ENCODE data around the gene POM121L12.

The POM121L12 gene

DNA sequence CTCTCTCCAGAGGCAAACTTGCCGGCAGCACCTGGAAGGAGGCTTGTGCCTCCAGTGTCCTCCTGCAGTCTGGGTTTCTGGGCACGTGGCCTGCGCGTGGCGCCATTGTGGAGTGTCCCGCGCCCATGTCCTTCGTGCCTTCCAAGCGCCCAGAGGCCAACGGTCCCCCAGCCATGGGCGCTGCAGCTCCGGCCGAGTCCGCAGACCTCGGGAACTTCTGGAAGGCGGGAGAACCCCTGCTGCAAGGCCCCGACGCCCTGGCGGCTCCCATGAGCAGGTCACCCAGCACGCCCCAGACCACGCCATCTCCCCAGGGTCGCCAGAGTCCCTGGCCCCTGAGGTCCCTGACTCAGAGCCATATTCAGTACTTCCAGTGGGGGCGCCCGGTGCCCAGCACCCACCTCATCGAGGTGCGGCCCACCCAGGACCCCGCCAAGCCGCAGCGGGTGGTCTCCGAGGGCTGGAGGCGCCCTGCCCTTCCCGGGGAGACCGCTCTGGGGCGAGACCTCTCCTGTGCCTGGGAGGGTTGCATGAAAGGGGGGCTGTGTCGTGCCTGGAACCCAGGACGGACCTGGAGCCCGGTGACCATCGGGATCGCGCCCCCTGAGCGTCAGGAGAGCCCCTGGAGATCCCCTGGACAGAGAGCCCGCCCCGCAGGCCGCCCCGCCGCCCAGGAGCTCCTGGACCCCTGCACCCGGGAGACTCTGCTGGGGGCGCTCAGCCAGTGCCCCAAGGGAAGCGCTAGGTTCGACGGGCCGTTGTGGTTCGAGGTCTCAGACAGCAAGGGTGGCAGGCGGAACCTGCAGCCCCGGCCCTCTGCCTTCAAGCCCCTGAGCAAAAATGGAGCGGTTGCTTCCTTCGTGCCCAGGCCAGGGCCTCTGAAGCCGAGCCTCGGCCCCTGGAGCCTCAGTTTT lies at the start of gene POM121L12:
Gene POM121L12 (plus strand): TSS at position 135 of the 914 bp plus-strand sequence. CDS start 39 bp downstream, at position 174.
- TF ChIP-seq, protein P1, sequence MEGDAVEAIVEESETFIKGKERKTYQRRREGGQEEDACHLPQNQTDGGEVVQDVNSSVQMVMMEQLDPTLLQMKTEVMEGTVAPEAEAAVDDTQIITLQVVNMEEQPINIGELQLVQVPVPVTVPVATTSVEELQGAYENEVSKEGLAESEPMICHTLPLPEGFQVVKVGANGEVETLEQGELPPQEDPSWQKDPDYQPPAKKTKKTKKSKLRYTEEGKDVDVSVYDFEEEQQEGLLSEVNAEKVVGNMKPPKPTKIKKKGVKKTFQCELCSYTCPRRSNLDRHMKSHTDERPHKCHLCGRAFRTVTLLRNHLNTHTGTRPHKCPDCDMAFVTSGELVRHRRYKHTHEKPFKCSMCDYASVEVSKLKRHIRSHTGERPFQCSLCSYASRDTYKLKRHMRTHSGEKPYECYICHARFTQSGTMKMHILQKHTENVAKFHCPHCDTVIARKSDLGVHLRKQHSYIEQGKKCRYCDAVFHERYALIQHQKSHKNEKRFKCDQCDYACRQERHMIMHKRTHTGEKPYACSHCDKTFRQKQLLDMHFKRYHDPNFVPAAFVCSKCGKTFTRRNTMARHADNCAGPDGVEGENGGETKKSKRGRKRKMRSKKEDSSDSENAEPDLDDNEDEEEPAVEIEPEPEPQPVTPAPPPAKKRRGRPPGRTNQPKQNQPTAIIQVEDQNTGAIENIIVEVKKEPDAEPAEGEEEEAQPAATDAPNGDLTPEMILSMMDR (IDR thresholded peaks at IDR 0.05) = no peak
- no peak within 1 kb of the TSS for H3K27ac ChIP-seq
- intact Hi-C loops (cut with DNase I; ENCODE audit: low total_unique reads) = no loop called here
- peaks cover 0 to 10% (median 0%) of the 10 kb centered on the region in 3 donors for H3K9me3 ChIP-seq
- H3K4me1 ChIP-seq = no peaks in the 10 kb centered on the region
- DNase-seq = no peak
- H3K36me3 ChIP-seq = no peaks in the 10 kb centered on the region
- no peaks in the 10 kb centered on the region for H3K27me3 ChIP-seq
- no peak within 1 kb of the TSS for H3K4me3 ChIP-seq

DNA sequence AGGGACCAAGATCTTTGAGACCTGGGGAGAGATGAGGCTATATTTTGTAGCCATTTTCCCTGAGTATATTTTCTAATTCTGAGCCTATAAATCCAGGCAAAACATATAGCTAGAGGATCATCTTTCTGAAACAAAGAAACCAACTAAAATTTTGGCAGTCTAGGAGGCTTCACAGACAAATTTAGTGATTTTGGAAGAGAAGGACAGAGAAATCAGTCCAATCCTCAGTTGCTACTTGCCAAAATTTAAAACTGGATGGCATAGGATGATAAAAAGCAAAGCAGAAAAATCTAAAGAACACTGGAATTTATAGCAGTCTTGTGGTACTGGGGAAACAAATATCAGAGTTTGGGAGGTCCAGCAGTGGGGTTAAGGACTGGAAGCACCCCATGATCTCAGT lies 43.4 kb upstream of the POM121L12 start:
- Histone ChIP-seq H3K27me3 (no peaks in the 10 kb centered on the region), H3K27ac (no peak overlapping the region), H3K36me3 (no peaks in the 10 kb centered on the region), H3K4me3 (no peak overlapping the region), H3K9me3 (peaks cover 0 to 9% (median 0%) of the 10 kb centered on the region in 3 donors), H3K4me1 (no peaks in the 10 kb centered on the region)
- TF ChIP-seq, protein P1 (IDR thresholded peaks at IDR 0.05) = no peak
- no peak for DNase-seq
- intact Hi-C loops (cut with DNase I; ENCODE audit: low total_unique reads) = no loop called here

DNA sequence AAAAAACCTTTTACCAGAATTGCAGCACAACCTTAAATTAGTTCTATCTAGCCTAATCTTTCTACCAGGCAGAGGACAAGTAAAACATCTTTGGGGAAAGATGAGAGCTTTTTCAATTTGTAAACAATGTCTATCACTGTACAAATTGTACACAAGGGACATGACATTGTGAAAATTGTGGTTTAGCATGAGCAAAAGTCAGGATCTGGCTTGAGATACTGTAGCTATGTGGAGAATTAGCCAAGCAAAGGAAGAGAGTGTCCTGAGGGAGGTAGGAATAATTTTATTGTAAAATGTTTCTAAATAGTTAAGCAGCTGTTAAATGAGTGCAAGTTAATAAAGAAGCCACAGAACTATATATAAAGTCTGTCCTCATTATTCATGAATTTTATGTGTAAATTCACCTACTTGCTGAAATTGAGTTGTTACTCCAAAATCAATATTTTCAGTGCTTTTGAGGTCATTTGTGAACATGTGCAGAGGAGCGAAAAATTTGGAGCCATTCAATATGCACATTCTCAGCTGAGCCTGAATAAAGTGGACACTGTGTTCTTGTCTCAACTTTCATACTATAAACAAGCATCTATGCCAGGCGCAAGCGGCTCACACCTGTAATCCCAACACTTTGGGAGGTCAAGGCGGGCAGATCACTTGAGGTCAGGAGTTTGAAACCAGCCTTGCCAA lies 42.8 kb upstream of the POM121L12 start:
- no peaks in the 10 kb centered on the region for H3K36me3 ChIP-seq
- TF ChIP-seq, protein P1 (IDR thresholded peaks at IDR 0.05) = no peak
- no peak overlapping the region for H3K4me3 ChIP-seq
- no peak for DNase-seq
- no peaks in the 10 kb centered on the region for H3K27me3 ChIP-seq
- peaks cover 0 to 9% (median 0%) of the 10 kb centered on the region in 3 donors for H3K9me3 ChIP-seq
- H3K4me1 ChIP-seq = no peaks in the 10 kb centered on the region
- H3K27ac ChIP-seq = no peak overlapping the region
- intact Hi-C loops (cut with DNase I; ENCODE audit: low total_unique reads) = no loop called here

DNA sequence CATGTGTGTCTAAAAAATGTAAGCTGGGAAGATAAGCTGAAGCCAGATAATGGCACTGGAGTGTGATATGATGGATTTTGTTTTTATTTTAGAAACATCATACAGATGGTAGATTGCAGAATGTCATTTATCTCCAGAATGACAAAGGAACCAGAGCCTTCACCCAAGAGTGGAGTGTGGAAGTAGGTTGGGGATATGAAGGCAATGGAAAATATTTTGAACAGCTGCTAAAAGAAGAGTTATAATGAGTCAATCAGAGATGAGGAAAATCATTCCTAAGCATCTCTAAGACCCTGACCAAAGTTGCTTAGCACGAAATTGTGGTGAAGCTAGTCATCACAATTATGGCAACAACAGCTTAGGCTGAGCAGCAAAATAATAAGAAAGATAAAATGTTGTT lies 39.8 kb upstream of the POM121L12 start:
- Histone ChIP-seq H3K4me1 (no peaks in the 10 kb centered on the region), H3K36me3 (no peaks in the 10 kb centered on the region), H3K27me3 (no peaks in the 10 kb centered on the region), H3K27ac (no peak overlapping the region), H3K4me3 (no peak overlapping the region), H3K9me3 (no peaks in the 10 kb centered on the region)
- intact Hi-C loops (cut with DNase I; ENCODE audit: low total_unique reads) = no loop called here
- DNase-seq = no peak
- TF ChIP-seq, protein P1 (IDR thresholded peaks at IDR 0.05) = no peak

DNA sequence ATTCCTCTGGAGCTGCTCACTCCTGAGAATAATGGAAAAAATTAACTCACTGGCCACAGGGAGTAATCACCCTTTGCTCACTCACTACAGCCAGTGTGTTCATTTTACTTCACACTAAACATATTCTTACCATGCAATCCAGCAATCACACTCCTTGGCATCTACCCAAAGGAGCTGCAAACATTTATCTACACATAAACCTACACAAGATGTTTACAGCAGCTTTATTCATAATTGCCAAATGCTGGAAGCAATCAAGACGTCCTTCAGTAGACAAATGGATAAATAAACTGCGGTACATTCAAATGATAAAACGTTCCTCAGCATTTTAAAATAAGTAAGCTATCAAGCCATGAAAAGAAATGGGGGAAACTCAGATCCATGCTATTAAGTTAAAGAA lies 34.2 kb upstream of the POM121L12 start:
- TF ChIP-seq, protein P1 (IDR thresholded peaks at IDR 0.05) = no peak
- H3K9me3 ChIP-seq = no peaks in the 10 kb centered on the region
- H3K27me3 ChIP-seq = no peaks in the 10 kb centered on the region
- H3K27ac ChIP-seq = no peak overlapping the region
- no peaks in the 10 kb centered on the region for H3K4me1 ChIP-seq
- intact Hi-C loops (cut with DNase I; ENCODE audit: low total_unique reads) = no loop called here
- H3K36me3 ChIP-seq = no peaks in the 10 kb centered on the region
- H3K4me3 ChIP-seq = no peak overlapping the region
- DNase-seq = no peak
